NOMO-1 treated with DMSO at 0.1 percent for 48 hours (cell line): ENCODE data around the gene SNRPD3.
A peak's percentile ranks its signal among the peaks of the same experiment; 100 is the strongest.
"Not testable (repeated sequence)": the region's sequence is repeated elsewhere in the genome, so short reads cannot be mapped to it uniquely, and the experiment has no call there.

Source experiments
- DNase-seq: peaks from one replicate; lab custom pipeline; 2025; ENCODE audit not compliant: unreplicated experiment; lab: John Stamatoyannopoulos, UW

Gene SNRPD3

DNA sequence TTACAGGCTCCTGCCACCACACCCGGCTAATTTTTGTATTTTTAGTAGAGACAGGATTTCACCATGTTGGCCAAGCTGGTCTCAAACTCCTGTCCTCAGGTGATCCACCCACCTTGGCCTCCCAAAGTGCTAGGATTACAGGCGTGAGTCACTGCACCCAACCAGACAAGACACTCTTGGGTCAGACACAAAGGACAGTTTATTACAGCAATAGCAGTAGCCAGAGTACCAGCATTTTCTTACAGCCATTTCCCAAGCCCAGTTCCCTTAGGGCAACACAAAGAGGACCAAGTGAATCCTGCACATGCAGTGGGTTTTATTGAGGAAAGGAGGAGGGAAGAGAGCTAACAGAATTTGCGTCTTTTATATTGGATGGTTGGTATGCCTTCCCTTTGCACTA, 24.8 kb upstream of the SNRPD3 start:
- DNase-seq: not testable (repeated sequence)

DNA sequence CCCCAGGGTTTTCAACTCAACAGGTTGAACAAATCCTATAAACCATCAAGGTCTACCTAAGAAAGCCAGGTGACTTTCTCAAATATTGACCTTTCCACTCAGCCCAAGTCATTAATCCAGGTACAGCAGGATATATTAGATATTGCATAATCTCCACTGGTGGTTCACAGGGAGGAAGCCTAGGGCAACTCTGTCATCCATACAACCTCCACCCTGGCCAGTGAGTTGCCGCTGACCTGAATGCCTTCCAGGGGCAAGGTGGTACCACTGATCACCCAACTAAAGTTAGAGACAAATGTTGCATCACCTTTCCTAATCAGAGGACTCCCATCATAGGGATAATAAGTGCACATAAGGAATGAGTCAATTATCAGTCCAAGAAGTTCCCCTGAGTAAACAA, 23.7 kb upstream of the SNRPD3 start:
- DNase-seq: no peak

DNA sequence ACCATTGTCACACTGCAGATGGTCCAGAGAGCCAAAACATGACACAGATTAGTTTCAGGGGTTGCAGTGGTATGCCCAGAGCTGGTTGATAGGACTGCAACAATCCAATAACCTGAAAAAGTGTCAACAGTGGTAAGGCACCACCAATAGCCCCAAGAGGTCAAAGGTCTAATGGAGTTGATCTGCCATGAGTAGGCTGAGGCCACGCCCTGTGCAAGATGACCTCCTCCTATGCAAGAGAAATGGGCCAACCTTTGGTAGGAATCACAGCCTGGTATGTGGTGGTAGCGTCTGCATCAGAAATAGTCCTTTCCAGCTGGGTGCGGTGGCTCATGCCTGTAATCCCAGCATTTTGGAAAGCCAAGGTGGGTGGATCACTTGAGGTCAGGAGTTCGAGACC, 20.5 kb upstream of the SNRPD3 start:
- no peak for DNase-seq

DNA sequence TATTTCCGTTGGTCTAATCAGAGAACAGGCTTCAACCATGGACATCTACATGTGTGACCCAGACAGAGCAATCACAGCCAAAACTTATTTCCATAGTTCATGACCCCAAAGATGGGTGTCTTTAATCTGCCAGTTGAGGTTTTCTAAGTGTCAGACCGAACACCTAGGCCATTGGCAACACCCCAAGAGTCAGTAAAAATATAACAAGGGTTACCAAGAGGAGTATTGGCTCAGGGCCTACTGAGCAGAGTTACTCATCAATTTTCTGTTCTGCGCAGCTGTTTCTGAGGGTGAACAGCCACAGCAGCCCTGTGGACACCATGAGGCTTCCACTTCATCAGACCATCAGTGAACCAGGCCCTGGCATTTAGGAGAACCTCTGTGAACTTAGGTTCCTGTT, 19.7 kb upstream of the SNRPD3 start:
- no peak for DNase-seq

DNA sequence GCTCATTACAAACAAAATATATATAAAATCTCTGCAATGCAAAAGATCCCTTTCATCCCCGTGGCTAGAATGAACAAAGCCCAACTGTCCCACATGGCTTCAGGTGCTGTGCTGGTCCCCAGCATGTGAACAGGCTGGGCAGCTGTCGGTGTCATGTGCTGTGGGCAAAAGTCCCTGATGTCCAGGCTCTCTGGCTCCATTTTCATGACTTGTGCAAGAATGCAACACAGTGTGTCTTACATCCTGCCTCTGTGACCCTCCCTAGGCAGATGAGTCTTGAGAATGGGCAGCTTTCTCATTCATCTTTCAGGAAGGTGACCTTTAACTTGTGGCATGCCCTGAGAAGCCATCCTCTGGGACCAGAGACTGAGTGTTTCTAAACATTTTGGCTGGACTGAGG, 15.3 kb upstream of the SNRPD3 start:
- DNase-seq: no peak

DNA sequence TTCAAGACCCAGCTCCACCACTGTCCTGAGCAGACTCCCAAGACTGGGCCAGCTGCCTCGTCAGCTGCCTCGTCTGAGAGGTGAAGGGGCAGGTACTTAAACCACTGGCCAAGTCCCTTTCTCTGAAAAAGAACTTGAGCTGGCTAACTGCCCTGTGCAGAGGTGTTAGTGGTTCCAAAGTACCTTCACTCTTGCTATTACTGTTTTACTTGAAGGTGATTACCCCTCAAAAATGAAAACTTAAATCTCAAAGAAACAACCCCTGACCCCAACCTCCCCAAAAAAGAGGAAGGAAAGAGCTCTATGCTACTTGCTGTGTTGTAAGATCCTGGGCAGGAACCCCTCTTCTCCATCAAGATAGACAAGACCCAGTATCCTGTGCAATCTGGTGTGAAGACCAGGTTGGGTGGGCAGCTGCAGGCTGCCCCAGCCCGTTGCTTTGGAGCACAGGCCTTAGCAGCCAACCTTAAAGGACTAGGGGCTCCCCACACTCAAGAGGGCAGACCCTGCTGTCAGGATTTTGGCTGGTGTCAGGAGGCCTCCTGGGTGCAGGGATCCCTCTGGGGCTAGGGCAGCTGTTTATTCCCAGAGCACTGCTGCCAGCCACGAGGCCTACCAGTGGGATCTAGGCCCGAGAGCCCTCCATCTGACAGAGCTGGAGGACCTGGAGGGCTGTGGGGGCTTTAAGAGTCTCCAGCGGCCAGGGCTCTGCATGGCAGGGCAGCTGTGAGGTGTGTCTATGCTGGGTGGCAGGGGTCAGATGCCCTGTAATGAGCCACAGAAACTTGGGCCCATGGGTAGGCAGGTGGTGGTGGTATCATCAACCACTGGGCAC, 13.9 kb upstream of the SNRPD3 start:
- DNase-seq: peak; percentile 34

DNA sequence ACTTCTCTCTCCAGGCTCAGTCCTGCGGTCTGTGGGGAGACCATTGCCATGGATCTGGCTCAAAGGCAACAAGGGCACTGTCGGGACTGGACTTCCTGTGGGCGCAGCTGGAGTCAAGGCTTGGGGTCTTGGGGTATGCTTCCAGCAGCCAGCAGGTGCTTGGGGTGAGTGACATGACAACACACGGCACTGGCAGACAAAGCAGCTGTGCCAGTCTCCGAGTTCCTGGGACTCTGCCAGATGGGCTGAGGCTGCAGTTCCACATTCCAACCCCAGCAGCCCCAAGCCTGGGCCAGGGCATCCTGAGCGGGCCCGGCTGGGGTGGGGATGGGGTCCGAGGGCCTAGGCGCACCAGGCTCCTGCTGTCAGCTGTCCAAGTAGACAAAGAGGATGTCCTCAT, 13.2 kb upstream of the SNRPD3 start:
- DNase-seq: no peak

DNA sequence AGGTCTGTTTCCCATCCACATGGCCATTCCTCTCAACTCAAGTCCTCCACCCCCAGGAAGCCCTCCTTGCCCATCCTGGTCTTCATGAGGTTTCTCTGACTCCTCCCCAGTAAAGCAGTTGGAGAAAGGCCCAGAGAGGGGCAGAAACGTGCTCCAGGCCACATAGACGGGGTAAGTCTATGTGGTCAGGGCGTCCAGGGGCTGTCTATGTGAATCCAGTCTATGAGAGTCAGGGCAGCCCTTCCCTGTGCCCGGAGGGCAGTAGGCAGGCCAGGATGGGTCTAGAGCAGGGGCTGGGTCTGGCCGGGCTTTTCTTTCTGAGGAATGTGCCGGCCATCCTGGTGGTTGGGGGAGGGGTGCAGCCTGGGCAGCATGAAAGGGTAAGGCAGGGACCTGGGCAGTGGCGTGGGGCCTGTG, 12.6 kb upstream of the SNRPD3 start:
- DNase-seq: no peak

DNA sequence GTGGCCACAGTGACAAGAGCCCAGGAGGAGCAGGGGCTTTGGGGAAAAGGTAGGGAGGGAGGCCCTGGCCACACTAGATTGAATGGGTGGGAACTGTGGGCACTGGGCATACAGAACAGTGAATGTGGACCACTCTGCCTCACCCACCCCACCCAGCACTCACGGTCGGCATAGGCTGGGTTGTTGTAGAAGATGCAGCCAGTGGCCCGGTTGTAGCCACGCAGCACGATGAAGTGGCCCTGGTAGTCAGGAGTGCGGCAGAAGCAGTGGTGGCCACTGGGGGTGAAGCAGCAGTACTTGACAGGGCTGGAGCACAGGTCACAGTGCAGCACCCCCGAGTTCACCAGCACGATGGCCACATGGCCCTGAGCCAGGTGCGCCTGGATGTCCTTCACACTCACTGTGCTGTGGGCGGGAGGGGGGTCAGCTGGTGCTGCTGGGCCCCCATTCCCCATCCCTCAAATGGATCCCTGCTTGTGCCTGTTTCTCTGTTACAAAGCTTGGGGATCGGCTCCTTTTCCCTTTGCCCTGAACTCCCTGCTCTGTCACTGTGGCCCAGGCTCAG, 12.0 kb upstream of the SNRPD3 start:
- DNase-seq: no peak

DNA sequence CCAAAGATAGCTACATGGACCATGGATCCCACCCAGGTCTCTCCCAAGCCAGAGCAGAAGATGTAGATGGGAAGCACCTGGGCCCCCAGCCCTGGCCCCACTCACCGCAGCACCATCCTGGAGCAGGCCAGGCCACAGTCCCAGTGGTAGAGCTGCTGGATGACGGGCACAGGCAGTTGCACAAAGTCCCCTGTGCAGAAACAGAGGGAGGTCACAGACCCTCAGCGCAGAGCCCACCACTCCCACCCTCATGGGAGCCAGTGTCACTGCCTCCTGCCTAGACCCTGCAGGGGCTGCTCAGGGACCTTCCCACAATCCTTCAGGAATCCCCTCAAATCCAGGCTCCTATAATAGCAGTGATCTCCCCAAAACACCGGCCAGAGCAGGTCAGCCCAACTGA, 7.0 kb upstream of the SNRPD3 start:
- no peak for DNase-seq

DNA sequence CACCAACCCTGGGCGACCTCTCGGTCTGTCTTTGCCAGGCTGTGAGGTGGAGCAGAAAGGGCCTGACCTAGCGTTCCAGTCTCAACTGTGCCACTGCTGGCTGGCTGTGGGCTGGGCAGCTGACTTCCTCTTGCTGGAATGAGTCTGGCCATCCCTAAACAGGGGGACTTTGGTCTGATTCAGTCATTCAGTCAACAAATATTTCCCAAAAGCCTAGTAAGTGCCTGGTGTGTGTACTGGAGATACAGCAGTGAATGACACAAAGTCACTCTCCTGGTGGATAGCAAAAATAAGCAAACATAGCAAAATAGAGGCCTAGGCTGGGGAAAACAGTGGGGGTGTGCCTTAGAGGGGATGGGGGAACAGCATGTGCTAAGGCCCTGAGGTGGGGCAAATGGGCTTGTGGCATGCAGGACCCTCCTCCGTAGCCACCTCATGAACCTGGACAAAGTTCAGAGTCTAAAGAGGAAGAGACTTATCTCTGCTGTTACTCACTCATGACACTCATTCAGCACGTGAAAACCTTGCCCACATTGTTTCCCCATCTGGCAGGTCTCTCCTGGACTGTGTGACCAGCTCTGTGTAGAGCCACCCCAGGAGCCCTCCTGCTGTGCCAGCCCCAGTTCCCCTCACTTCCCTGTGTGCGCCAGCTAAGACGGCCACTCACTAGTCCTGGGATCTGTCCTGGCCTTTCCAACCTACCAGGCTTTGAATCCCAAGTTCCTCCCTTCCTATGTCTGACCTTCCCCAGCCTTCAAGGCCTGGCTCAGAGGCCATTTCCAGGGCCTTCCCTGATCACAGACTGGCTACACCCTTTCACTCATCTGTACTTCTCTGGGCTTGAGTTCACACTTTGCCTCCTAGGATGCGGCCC, 5.5 kb upstream of the SNRPD3 start:
- DNase-seq: peak; percentile 32

DNA sequence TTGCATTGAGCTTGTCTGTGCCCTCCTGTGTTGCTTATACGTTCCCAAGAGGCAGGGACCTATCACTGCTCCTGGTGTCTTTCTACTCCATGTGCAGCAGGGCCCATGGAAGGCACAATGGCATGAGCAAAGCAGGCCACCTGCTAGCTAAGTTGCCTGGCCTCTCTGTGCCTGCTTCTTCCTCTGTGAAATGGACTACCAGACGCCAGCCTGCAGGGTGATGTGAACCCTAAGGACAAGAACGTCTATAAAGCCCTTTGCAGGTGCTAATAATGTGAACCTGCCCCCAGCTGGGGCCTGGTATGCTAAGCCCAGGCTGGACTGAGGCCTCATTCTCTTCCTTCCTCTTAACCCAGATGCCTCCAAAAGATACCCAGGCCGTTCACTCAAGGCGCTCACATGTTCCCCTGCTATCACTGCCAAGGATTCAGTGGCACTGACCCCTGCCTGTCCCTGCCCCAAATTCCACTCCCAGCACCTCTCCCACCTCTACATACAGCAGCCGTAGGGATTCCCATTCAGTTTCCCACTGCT, 4.8 kb upstream of the SNRPD3 start:
- no peak for DNase-seq

DNA sequence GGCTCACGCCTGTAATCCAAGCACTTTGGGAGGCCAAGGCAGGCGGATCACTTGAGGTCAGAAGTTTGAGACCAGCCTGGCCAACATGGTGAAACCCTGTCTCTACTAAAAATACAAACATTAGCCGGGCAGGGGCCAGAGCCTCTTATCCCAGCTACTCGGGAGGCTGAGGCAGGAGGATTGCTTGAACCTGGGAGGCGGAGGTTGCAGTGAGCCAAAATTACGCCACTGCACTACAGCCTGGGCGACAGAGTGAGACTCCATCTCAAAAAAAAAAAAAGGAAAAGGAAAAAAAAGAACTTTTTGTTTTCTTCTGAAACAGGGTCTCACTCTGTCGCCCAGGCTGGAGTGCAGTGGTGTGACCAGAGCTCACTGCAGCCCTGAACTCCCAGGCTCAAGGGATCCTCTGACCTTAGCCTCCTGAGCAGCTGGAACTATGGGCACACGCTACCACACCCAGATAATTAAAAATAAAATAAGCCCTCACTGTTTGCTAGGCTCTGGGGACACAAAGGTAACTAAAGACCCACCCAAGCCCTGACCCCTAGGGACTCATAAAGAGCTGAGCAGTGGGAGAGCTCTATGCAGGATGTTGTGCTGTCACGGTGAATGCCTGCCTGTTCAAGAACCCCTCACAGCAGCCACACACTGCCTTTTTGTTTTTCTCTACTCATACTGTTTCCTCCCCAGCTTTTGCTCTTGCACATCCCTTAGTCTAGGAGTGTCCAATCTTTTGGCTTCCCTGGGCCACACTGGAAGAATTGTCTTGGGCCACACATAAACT, 3.1 kb upstream of the SNRPD3 start:
- DNase-seq: not testable (repeated sequence)

DNA sequence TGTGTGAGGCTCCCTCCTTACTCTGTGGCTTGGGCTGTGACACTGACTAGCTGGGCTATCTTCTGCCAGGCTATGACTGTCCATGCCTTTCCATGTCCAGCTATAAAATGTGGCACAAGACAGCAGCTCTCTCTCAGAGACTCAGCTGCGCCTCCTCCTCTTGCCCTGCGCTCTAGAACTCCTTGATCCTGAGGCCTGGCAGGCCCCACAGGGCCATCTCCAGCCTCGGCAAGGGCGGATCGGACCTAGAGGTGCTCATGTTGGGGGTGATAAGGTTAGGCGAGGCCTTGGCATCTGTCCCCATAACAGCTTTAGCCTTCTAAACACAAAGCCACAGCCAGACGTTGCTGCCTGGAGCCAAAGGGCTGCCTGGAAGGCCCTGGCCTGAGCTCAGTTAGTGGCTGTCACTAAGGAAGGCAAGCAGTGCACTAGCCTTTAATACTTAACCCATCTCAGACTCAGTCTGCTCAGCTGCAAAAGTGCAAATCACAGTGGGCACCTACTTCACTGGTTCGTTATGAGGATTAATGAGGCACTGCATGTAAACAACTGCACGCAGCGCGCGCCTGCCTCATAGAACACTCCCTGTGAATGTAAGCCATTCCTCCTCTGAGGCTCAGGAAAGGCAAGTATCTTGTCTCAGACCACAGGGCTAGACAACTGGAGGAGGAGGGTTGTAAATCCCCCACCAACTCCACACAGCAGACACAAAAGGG, 2.0 kb upstream of the SNRPD3 start:
- no peak for DNase-seq

DNA sequence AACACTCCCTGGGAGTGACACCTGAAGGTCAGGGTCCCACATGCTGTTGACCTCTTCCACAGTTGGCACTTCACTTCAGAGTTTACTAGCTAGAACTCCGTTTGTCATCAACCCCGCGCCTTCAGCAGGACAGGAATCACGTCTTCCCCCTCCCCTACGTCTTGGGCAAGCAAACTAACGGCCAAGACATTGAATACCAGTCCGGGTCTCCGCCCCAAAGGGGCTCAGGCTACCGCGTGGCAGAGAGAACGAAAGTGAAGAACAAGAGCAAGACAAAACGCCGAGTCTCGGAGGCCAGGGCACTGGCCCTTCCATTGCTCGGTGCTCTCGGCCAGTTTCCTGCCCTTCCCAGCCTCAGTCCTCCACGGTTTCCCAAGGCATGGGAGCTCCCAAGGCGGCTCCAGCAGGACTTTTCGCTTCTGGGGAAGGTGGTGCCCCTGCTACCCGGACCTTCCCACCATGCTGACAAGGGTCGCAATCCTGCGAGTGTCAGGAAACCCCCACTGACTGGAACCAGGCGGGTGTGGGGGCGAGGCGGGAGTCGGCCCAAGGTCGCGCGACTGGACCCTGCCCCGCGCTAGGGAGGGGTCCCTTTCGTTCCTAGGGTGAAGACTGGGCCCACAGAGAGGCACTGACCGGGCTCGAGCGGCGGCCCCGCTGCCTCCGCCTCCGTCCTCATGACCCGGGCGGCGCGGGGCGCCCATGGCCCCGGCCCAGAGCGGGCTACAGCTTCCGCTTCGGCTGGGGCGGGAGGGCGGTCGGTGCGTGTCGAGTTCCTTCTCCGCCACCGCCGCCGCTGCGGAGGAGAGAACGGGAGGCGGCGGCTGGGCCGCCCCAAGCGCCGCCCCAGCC, 1.3 kb upstream of the SNRPD3 start, which contains the start of gene GUCD1:
Gene GUCD1 (minus strand): TSS at position 826 of the 852 bp plus-strand sequence. CDS start 147 bp downstream, at position 679.
- peak; percentile 27 for DNase-seq

DNA sequence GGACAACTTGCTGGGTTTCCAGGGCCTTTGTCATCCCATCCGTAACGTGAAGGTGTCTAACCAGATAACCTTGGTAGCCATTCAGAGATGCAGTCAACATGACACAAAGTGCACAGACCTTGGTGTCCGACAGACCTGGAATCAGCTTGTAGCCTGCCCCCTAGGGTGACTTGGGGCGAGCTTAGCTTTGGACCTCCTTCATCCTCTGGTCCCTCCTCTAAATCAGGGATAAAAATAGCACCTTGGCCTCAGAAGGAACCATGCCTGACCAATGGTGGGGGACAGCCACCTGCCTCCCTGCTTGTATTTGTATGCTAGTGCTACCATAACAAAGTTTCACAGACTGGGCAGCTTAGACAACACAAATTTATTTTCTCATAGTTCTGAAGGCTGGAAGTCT, 3.7 kb downstream of the SNRPD3 start:
- no peak for DNase-seq

DNA sequence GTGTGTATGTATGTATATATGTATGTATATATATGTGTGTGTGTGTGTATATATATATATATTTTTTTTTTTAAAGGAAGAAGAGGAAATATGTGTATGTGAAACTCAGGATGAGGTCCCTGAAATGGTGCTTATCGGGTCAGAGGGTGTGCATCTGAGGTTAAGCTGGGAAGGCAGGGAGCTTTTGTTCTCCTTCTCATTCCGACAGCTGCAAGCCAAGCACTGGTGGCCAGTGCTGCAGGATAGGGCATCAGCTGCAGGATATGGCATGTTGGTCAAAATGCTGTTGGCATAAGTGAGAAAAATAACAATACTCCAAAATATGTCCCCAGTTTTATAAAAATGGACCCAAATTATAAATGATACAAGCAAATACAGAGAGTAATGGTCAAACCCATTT, 7.4 kb downstream of the SNRPD3 start:
- no peak for DNase-seq

DNA sequence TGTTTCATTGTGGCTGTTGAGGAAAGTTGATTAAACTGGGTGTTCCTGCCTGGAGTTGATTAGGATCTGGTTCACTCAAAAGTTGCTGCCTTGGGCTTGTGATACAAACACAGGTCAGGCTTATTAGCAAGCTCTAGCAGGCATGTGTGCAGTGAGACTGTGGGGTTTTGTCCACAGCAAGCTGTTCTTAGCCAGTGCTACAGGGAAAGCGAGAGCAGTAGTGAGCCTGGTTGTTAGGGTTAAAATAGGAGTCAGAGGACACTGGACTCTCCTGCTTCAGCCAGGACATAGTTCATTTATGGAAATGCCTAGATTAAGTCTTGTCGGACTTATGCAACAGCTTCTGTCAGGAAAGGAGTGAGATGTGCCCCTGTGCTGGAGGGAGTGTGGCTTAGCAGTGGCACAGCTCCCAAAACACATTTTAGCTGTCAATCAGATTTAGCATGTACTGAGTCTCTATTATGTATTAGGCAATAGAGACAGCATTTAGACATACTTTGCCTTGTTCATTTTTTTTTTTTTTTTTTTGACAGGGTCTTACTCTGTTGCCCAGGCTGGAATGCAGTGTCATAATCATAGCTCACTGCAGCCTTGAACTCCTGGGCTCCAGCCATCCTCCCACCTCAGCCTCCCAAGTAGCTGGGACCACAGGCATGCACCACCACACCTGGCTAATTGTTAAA, 8.7 kb downstream of the SNRPD3 start:
- no peak for DNase-seq

DNA sequence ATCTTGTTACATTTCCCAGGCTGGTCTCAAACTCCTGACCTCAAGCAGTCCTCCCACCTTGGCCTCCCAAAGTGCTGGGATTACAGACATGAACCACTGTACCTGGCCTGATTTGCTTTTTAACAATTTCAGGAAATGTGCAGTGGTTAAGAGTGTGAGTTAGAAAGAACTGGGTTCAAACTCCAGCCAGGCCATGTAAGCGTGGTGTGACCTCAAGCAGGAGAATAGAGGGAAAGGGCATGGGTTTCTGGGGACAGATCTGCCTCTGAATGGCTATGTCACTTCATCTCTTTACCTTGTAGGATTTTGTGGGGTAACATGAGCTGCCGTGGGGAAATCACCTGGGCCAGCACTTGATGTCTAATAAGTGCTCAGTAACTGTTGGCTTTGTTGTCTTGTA, 9.3 kb downstream of the SNRPD3 start:
- no peak for DNase-seq
